GM10847 (cell line): ENCODE measurements around the gene GPR4.

ENCODE experiments used
- POLR2A ChIP-seq: IDR thresholded peaks from 2 replicates; pipeline ENCODE4 v1.6.1; 2011; ENCODE audit not compliant: insufficient read length; ENCODE audit errors: extremely low read depth

GPR4 gene

DNA sequence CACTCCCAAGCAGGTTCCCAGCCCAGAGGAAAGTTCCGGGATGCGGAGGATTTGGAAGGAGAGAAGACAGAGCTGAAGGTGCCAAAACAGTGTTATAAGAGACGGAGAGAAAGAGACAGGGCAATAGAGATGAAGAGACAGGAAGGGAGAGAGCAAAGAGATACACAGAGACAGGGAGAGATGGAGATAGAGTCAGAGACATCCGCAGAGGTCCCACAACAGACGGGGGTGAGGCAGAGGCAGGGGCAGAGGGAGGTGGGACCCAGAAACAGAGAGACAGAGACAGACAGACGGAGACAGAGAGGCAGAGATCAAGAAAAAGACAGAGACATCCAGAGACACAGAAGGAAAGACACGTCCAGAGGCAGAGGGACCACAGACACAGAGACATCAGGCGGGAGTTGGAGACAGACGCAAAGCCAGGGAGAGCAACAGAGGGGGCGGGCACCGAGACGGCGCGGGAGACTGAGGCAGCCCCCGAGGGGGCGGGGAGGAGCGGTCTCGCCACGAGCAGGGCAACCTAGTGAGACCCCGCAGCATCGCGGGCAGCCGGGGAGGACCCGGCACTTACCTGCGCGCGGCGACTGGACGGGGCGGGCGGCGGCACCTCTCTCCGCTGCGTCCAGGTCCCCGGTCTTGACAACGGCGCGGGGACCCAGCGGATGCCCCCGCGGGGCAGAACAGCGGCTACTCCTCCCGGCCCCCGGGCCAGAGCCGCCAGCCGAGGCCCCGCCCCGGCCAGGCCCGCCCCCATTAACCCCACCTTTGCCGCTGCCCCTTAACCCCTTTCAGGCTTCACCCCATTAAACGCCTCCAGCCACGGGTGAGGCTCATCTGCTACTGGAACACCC, at the start of gene GPR4:
Gene GPR4 (minus strand): TSS at position 689 of the 851 bp plus-strand sequence. CDS start 10,346 bp downstream, outside the sequence.
- no peak for TF ChIP-seq POLR2A

DNA sequence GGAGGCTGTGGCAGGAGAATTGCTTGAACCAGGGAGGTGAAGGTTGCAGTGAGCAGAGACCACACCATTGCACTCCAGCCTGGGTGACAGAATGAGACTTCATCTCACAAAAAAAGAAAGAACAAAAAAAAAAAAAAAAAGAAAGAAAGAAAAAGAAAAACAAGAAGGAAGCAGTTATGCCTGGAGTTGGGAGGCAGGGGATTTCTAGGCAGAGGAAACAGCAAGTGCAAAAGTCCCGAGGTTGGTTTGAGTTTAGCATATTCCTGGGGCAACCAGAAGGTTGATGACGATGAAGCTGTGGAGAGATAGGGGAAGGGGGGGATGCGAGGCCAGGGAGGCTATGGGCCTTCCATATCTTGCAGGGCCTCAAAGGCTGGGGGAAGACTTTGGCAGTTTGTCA, 48.7 kb upstream of the GPR4 start:
- TF ChIP-seq POLR2A = no peak

DNA sequence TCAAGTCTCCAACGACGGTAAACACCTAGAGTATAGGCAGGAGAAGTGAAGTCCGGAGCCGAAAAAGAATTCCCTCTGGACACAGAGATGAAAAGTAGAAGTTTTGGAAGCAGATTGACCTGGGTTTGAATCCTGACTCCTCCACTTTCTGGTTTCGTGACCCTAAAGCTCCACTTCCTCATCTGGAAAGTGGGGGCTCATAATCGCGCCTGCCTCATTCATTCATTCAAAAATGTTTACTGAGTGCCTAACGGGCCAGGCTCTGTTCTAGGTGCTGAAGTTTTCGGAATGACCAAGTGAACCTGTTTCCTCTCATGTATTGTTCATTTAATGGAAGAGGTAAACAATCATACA, 44.3 kb upstream of the GPR4 start:
- TF ChIP-seq POLR2A = no peak

DNA sequence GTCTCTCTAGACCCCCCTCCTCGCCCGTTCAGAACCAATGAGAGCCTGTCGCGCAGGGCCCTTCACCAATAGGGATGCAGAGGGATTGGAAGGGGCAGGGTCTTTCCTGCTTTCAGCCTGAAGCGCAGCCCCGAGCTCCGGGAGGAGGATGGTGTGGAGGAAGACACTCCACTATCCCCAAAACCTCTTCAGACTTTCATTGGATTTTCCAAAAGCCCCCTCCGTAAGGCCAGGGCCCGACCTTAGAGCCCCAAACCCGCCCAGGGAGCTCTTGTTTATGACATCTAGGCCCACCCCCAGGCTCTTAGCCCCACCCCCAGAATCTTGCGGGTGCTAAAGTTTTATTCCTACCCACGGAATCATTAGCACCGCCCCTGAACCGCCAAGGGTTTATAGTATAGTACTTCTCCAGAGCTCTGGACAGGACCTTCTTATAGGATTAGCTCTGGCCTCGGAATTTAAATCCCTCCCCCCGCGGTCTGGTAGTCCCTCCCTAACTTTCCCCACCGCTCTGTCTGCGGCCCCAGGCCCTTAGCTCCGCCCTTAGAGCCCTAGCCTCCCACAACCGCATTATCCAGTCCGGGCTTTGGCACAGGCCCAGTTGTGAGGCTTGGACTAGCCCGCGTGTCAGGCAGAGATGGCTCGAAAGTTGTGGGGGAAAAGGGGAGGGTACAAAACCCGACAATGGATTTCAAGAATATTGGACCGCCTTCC, 43.8 kb upstream of the GPR4 start:
- TF ChIP-seq POLR2A = no peak

DNA sequence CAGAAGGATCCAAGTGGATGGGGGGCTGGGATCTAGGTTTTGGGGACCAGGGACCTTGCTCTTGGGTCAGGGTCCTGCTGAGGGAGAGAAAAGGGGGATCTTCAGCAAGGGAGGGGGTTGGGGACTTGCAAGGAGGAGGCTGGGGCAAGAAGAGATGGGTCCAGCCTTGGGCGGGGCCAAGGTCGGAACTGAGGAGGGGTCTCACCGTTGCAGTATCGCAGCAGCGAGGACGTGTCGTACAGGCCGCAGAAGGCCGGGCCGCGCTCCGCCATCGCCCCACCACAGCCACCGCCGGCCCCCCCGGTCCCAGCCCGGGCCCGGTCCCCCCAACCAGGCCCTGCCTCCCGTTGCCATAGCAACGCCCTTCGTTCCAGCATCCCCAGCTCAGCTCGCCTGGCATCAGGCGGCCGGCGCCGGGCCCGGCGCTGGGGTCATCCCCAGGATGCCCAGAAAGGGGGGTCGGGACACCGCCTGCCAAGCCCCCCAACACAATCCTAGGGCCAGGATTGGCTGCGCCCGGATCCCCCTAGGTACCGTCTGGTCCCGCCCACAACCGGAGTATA, 43.1 kb upstream of the GPR4 start:
- TF ChIP-seq POLR2A = no peak

DNA sequence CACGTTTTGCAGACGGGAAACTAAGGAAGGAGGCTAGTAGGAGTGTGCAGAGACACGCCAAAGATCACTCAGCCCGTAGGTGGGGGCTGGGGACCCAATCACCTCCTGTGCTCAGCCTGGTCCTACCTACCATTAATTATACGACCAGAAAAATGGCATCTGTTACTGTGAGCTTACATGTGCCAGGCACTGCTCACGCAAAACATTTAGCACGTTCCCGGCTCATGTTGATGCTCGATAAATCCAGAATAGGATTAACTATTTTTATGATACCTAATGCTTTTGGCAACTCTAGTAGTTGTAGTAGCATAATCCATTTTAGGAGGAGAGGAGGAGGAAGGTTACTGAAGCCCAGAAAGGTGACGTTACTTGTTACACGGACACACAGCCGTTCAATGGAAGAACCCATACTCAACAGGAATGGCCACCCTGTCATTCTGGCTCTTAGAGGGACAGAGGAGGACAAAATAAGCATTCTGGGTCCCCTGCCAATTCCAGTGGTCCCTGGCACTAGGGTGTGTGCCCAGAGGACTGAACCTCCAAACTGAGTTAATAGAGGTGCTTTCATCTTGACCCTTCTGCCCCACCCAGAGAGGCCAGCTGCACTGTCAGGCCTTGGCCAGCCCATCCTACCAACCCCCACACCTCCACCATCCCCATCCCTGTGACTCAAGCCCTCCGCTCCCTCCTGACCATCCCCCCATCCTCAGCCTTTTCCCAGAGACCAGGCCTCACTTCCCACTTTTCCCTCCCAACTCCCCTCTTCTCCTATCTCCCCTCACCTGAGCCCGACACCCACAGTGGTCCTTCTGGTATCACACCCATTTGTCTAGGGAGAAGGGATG, 42.1 kb upstream of the GPR4 start:
- TF ChIP-seq POLR2A = no peak

DNA sequence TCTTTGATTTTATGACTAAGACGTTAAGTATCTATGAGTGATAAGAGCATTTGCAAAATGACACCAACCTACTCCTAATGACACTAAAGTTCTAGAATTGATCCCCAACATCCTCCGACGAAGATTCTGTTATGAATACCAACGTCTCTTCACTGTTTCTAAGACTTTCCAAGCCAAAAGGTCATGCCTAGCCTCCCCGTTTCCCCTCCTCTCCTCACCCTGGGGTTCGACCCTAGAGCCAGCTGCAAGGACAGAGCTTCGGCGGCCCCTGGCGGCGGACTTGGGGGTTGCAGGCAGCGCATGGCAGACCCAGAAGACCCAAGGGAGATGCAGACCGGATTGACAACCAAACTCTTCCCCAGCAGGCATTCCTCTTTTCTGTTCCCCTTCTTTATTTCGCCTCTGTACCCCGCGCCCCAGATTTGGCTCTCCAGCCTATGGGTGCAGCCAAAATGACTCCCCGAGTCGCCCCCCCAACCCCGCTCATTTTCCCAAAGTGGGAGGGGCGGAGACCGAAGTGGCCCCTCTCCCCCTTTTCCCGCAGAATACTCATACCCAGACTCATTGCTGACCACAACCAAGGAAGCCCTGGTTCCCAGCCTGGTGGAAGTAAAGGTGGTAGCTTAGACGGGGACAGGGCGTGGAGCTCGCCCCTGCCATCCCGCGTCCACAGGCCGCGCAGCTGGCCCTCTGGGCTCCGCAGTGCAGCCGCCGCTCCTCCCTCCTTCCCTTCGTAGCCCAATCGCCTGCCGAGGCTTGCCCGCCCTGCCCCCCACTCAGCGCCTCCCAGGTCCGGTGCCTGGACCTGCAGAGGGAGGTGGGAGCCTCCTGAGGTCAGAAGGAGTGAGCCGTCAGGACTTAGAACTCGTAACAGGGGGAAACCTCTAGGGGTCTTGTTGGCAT, 41.3 kb upstream of the GPR4 start:
- TF ChIP-seq POLR2A = no peak

DNA sequence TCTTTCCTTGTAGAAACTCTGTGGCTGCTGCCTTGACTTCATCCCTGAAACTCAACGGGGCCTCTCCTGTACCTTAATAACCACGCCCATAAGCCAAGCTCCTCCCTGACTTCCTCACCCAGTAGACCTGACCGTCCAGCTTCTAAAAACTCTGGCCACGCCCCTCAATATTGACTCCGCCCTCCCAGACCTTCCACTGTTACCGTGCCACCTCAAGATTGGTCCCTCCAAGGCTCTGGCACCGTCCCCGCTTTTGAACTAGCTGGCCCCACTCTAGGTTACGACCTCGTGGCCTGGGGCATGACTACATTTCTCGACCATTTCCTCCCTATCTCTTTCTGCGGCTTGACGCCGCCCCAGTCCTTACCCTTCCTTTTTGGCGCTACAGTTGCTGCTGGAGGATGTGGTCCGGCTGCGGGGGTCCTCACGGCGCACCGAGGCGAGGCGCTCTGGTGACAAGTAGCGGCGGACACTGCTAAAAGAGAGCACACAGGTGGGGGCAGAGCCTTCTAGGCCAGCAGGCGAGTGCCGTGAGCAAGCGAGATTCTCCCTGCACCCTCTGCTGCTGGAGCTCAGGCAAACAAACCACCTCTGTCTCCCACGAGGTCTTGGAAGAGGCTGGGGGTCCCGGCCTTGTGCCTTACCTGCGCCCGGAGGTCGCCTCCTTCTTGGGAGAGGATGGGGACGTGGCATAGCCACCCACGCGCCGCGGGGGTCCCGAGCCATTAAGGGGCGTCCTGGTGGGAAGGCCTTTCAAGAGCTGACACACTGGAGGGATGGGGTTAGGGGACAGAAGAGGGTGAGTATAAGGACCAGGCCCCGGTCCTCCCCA, 39.5 kb upstream of the GPR4 start:
- TF ChIP-seq POLR2A = peak; percentile 36

DNA sequence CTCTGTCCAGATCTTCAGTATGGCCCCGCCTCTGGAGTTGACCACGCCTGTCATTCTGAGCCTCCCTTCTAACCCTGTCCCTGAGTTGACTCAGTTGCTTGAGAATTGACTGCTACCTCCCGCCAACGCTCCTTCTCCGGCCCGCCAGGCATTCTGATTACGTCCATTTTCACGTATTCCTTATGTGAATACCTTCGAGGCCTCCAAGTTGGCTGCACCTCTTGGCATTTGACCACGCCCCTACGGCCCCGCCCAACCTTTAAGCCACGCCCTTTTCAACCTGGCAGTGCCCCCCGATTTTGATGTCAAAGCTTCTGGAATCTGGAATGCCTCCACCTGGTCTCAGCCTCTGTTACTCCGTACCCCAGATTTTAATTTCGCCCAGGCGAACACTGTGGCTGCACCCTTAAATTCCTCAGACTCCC, 38.8 kb upstream of the GPR4 start:
- no peak for TF ChIP-seq POLR2A

DNA sequence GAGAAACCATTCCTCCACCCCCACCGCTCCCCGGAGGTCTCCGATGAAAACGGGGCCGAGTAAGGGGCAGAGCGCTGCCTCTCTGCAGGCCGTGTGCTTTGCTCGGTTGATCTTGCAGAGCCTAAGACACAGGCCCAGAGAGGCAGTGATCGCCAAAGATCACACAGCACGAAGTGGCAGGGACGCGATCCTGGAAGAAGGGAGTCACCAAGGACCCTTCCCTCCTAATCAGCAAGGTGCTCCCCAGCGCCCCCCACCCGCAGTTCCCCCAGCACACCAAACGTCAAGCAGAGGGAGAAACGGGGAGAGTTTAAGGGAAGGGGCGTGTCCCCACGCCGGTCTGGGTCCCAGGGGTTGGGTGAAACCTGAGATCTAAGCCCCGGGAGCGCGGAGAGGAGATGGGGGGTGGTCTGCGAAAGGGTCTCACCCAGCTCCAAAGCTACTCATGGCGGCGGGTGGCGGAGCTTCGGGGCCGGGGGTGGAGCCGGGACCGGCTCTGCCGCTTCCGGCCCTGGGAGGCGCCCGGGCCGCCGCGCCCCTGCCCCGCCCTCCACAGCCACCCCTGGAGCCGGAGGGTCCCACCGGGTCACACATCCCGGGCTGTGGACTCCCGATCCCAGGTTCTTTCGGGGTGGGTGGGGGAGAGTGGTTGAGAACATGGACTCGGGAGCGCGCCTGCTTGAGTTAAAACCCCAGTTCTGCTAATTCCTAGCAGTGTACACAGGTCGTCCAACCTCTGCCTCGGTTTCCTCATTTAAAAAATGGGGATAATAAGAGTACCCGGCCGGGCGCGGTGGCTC, 37.1 kb upstream of the GPR4 start, which contains the start of gene EML2:
Gene EML2 (minus strand): TSS at position 468 of the 800 bp plus-strand sequence. CDS start 21 bp downstream, at position 447.
- TF ChIP-seq POLR2A = no peak

DNA sequence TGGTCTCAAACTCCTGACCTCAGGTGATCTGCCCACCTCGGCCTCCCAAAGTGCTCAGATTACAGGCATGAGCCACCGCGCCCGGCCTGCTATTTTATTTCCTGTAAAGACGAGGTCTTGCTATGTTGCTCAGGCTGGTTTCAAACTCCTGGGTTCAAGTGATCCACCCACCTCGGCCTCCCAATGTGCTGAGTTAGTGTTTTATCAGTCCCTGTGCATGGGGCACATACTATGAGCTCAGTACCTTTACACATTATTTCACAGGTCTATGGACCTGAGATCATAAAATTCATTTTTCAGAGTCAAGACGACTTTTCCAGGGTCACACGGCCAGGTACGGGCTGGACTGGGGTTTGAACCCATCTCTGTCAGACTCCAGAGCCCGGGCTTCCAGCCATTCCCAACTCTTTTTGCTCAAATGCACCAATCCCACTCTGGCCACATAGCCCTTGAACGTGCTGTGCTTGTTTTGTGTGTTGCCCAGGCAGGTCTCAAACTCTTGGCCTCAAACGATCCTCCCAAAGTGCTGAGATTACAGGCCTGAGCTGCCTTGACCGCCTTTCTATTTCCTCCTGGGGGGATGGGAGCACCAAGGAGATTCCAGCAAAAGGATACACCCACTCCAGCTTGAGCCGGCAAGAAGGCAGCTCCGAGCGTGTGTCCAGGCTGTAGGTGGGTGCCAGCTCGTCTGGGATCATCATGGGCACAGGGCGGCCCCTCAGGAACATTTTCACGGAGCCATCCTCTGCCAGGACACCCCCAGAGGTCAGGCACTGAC, 36.1 kb upstream of the GPR4 start:
- no peak for TF ChIP-seq POLR2A

DNA sequence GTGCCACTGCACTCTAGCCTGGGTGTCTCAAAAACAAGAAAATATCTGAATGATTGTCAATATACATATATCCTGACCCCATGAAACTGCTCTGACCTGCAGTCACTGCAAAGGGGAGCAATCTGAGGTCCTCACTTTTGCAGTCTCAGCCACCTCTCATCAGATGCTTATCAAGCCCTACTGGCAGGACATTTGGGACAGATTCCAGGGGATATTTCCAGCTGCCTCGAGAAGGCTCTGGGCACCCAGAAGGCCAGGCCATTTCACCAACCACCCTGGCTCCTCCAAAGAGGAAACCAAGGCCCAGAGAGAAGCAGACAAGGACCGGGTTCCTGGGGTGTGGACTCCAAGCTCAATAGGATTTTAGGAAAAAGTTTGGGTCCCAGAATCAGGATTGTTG, 34.9 kb upstream of the GPR4 start:
- no peak for TF ChIP-seq POLR2A
